ENCODE results near the gene CALB2.

Gene CALB2

GRCh38 chr16:71426069-71426879 is 67.8 kb downstream of the CALB2 start:
- DNase-seq (ENCODE audit: low read depth, low spot score): peak; percentile 22

GRCh38 chr16:71426880-71427615 is 68.5 kb downstream of the CALB2 start:
- DNase-seq (ENCODE audit: low read depth, low spot score): no peak

GRCh38 chr16:71428385-71428784 is 69.9 kb downstream of the CALB2 start:
- DNase-seq (ENCODE audit: low read depth, low spot score): no peak

DNA sequence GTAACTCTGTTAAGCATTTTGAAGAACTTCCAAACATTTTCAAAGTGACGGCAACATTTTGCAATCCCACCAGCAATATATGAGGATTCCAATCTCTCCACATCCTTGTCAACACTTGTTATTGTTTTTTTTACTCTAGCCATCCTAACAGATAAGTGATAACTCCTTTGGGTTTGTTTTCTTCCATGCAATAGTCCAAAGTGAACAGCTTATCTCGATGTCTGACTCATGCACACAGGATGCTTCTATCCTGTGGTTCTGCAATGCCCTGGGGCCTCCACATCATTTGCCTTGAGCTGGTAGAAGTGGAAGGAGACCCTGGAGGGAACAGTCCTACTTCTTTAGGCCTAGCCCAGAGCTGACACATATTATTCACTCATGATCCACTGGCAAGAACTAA is 70.4 kb downstream of the CALB2 start:
- DNase-seq (ENCODE audit: low read depth, low spot score): no peak

- no peak for DNase-seq (ENCODE audit: low read depth, low spot score)
Measured at GRCh38 chr16:71429581-71429980, 71.1 kb downstream of the CALB2 start.

DNA sequence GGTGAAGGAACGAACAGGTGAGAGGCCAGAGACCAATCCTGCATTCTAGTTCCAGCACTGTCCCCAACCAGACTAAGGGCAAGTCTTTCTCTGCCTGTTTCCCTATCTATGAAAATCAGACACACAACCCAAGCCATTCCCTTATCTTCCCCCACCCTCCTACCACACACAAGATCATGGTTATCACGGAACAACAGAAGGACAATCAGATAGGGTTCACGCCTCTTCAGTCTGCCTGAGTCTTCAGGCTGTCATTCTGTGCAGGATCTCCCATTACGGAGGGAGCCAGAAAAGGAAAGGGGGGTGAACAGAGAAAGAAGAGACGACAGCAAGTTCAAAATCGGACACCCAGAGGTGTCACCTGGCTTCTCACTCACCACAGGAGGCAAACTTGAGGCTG is 72.2 kb downstream of the CALB2 start:
- no peak for DNase-seq (ENCODE audit: low read depth, low spot score)

DNA sequence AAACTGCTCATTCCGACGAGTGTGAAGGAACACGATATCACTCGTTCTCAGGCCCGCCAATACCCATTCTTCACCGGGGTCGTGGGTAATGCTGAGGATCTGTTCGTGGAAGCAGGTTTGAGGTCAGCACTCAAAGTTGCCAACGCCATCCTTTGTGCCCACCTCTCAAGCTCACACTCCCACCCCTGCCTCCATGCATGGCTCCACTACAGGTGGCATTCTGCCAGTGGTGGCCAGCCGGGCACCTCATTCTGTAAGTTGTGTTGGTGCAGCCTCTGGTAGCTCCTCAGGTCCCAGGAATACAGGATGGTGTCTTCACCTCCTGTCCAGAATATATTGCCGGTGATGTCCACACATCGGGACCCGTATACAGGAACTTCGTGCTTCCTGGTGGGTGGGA is 72.7 kb downstream of the CALB2 start:
- no peak for DNase-seq (ENCODE audit: low read depth, low spot score)

DNA sequence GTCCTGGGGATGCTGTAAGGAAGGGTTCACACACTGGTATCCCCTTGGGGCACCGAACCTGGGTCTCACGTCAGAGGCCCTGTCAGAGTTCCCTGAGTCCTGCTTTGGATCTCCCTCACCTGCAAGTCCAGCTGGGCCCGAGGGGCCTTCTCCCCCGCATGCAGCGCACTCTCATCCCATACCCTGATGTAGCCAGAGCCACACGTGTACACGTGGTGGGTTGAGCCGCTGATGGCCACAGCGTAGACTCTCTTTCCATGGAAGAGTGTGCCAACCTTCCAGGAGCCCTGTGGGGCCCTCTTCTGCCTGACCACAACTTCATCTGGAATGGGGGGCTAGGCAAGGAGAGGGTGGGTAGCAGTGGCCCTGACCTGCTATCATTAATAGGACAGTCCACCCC is 73.5 kb downstream of the CALB2 start:
- no peak for DNase-seq (ENCODE audit: low read depth, low spot score)

DNA sequence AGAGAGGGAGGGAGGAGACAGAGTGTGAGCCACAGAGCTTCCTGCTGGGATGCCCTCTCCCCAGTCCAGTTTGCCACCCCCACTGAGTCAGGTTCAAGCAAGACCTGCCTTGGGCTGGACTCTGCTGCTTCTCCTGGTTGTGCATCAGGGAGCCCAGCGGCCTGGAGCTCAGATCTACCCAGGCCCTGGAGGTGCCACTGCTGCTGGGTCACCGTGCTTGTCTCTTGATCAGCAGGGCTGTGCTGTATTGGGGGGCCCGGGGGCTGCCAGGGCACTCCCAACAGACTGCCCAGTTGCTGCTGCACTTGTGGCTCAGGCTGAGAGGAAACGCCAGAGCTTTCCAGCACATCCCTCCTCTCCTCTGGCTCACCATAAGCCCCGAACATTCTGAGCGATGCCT is 74.4 kb downstream of the CALB2 start:
- DNase-seq (ENCODE audit: low read depth, low spot score): no peak

- DNase-seq (ENCODE audit: low read depth, low spot score): no peak
Measured at GRCh38 chr16:71436473-71436872, 78.0 kb downstream of the CALB2 start.

- no peak for DNase-seq (ENCODE audit: low read depth, low spot score)
Measured at GRCh38 chr16:71439523-71439922, 81.0 kb downstream of the CALB2 start.
